NCI-H2107 (cell line): ENCODE measurements around the gene ST8SIA2.
"Not testable (repeated sequence)": the region's sequence is repeated elsewhere in the genome, so short reads cannot be mapped to it uniquely, and the experiment has no call there.

ENCODE experiments used
- DNase-seq: peaks from one replicate; lab custom pipeline; 2025; lab: John Stamatoyannopoulos, UW

The ST8SIA2 gene

GRCh38 chr15:92443381-92443780 is 49.7 kb downstream of the ST8SIA2 start:
- DNase-seq: no peak

- DNase-seq: no peak
Observed at GRCh38 chr15:92444631-92445030, 51.0 kb downstream of the ST8SIA2 start.

GRCh38 chr15:92448370-92448769 is 54.7 kb downstream of the ST8SIA2 start:
- DNase-seq: no peak

GRCh38 chr15:92449476-92449875 is 55.8 kb downstream of the ST8SIA2 start:
- DNase-seq: no peak

- DNase-seq: no peak
Observed at GRCh38 chr15:92451225-92451825, 57.6 kb downstream of the ST8SIA2 start.

GRCh38 chr15:92452143-92452542 is 58.5 kb downstream of the ST8SIA2 start:
- no peak for DNase-seq

GRCh38 chr15:92453607-92454006 is 59.9 kb downstream of the ST8SIA2 start:
- DNase-seq: no peak

GRCh38 chr15:92454555-92455105 is 60.9 kb downstream of the ST8SIA2 start:
- no peak for DNase-seq

GRCh38 chr15:92455271-92455670 is 61.6 kb downstream of the ST8SIA2 start:
- no peak for DNase-seq

GRCh38 chr15:92457471-92458041 is 63.9 kb downstream of the ST8SIA2 start:
- no peak for DNase-seq

GRCh38 chr15:92460023-92460422 is 66.3 kb downstream of the ST8SIA2 start:
- DNase-seq: no peak

GRCh38 chr15:92462424-92463125 is 68.9 kb downstream of the ST8SIA2 start:
- DNase-seq: no peak

- DNase-seq: no peak
Observed at GRCh38 chr15:92463352-92463751, 69.7 kb downstream of the ST8SIA2 start.

- DNase-seq: no peak
Observed at GRCh38 chr15:92463826-92464225, 70.1 kb downstream of the ST8SIA2 start.

- DNase-seq: no peak
Observed at GRCh38 chr15:92466834-92467233, 73.2 kb downstream of the ST8SIA2 start.

- no peak for DNase-seq
Observed at GRCh38 chr15:92467245-92467644, 73.6 kb downstream of the ST8SIA2 start.

- no peak for DNase-seq
Observed at GRCh38 chr15:92468991-92469390, 75.3 kb downstream of the ST8SIA2 start.

- no peak for DNase-seq
Observed at GRCh38 chr15:92471288-92471687, 77.6 kb downstream of the ST8SIA2 start.

- DNase-seq: no peak
Observed at GRCh38 chr15:92473756-92474155, 80.1 kb downstream of the ST8SIA2 start.

- DNase-seq: not testable (repeated sequence)
Observed at GRCh38 chr15:92479730-92480129, 86.0 kb downstream of the ST8SIA2 start.

- DNase-seq: no peak
Observed at GRCh38 chr15:92480361-92480760, 86.7 kb downstream of the ST8SIA2 start.

GRCh38 chr15:92485441-92485840 is 91.8 kb downstream of the ST8SIA2 start:
- DNase-seq: no peak

- no peak for DNase-seq
Observed at GRCh38 chr15:92492551-92493115, 99.0 kb downstream of the ST8SIA2 start.
